K562 (cell line): ENCODE data around the gene SERPINA6. TPM values are rescaled to one million over a fixed set of nuclear protein-coding genes. Genes with fewer than 3 reads are reported as not detected.

Experiments
- BHLHE40 ChIP-seq: IDR thresholded peaks from 2 replicates; pipeline ENCODE4 v1.6.1; 2011; ENCODE audit warnings: low read length, improper control_type of control experiment
- ESRRA ChIP-seq: fragments of 450-650 bp; IDR thresholded peaks from 2 replicates; pipeline ENCODE4 v1.6.1; 2014; ENCODE audit warnings: low read depth, mild to moderate bottlenecking, moderate library complexity, borderline replicate concordance
- MCM7 ChIP-seq, 2 experiments: fragments of 450-650 bp; IDR thresholded peaks; 2 replicates each; pipeline ENCODE4 v1.6.1; 2016 to 2018
- NCOA4 ChIP-seq: fragments of 450-650 bp; IDR thresholded peaks from 2 replicates; pipeline ENCODE4 v1.6.1; 2018; ENCODE audit warnings: mild to moderate bottlenecking; ENCODE audit not compliant: partially characterized antibody
- PPARD ChIP-seq: fragments of 250-450 bp; sonication (Bioruptor Pico); IDR thresholded peaks from 2 replicates; pipeline ENCODE4 v1.8.0; 2022; ENCODE audit warnings: inconsistent platforms, mild to moderate bottlenecking, moderate library complexity
- TCF15 ChIP-seq: fragments of 250-450 bp; sonication (Bioruptor Pico); IDR thresholded peaks from 2 replicates; pipeline ENCODE4 v1.8.0; 2022; ENCODE audit warnings: moderate library complexity, mild to moderate bottlenecking, inconsistent platforms
- THRB ChIP-seq: fragments of 450-650 bp; formaldehyde crosslinking; conservative IDR thresholded peaks from 2 replicates; pipeline ENCODE4 v1.4.0; 2022; ENCODE audit warnings: mild to moderate bottlenecking, missing genetic modification characterization
- USF2 ChIP-seq: sonication (generic); formaldehyde crosslinking; IDR thresholded peaks from 2 replicates; pipeline ENCODE4 v1.5.0; 2020; ENCODE audit warnings: missing genetic modification reagents
- ZNF12 ChIP-seq: sonication (generic); formaldehyde crosslinking; IDR thresholded peaks from 2 replicates; pipeline ENCODE4 v1.4.0; 2020; ENCODE audit warnings: mild to moderate bottlenecking, missing genetic modification reagents
- ZNF274 ChIP-seq: IDR thresholded peaks from 2 replicates; pipeline ENCODE4 v1.6.1; 2011; ENCODE audit warnings: low read depth, mild to moderate bottlenecking, low read length, moderate library complexity, borderline replicate concordance
- ZNF384 ChIP-seq: IDR thresholded peaks from 2 replicates; pipeline ENCODE4 v1.6.1; 2012; ENCODE audit warnings: low read depth, low read length, improper control_type of control experiment
- polyA plus RNA-seq, 8 experiments: library from polyadenylated mRNA; depleted of rRNA in 4 of 8; stranded (reverse) in 5 of 8; unstranded in 3 of 8; fragments of >200 nt; fragmentation: Nextera tagmentation in 2 of 8; fragmentation: Illumina TruSeq in 1 of 8; extraction: Ambion mirVana in 2 of 8; extraction: Trizol in 1 of 8; gene quantifications; 2 replicates each; pipeline versions ENCODE4 v1.2.1 to v1.2.3, GENCODE V29; 2011 to 2014; ENCODE audit warnings: inconsistent platforms in 1 of 8, missing spikeins in 1 of 8
- total RNA-seq, 7 experiments: library from RNA; depleted of rRNA in 6 of 7; stranded (reverse); fragments of >200 nt in 6 of 7; fragmentation: Illumina TruSeq in 2 of 7; extraction: Trizol in 2 of 7; gene quantifications; 2 replicates each; pipeline versions ENCODE4 v1.2.1 to v1.2.3, GENCODE V29; 2011 to 2021; ENCODE audit warnings: low replicate concordance in 1 of 7

The SERPINA6 gene
- total and polyA plus RNA-seq, 9 of the 15 experiments (the other 6 are each of a cell fraction or from before 2014, with no cell fraction given), result not detected

- TF ChIP-seq ESRRA (no peak), MCM7 (IDR thresholded peaks at IDR 0.05) (no peak), ZNF384 (no peak), USF2 (CRISPR knock-in tag) (no peak), NCOA4 (no peak), TCF15 (no peak), PPARD (CRISPR knock-in tag) (no peak), BHLHE40 (no peak), THRB (CRISPR knock-in tag) (no peak), ZNF274 (no peak), ZNF12 (CRISPR knock-in tag) (no peak)
Measured at GRCh38 chr14:94293578-94293924, 29.6 kb downstream of the SERPINA6 start (continued).
